ENCODE data around the gene PMPCA. TPM values are rescaled to one million over a fixed set of nuclear protein-coding genes. Genes with fewer than 3 reads are reported as not detected.

Gene PMPCA
- total and polyA plus RNA-seq, 2 of the 8 experiments (the other 6 are each of a cell fraction or from before 2014, with no cell fraction given) = 60.0 to 88.2 TPM

DNA sequence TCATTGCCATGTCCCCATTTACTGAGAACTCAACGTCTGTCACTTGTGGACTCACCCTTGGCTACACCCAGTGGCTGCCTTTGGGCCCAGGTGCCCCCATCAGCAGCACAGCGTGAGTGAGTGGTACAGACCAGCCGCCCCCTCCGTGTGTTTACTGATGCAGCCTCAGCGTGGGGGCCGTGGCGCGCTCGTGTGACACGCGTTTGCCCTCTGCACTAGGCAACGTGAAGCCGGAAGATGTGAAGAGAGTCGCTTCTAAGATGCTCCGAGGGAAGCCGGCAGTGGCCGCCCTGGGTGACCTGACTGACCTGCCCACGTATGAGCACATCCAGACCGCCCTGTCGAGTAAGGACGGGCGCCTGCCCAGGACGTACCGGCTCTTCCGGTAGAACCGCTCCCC, 12.4 kb downstream of the PMPCA start:
- H3K4me1 ChIP-seq (replicated peaks in 1 of 4; ENCODE audit: control insufficient read depth in 3 of 4, insufficient read depth in 4 of 4, low read length in 3 of 4) = no peaks in the 10 kb centered on the region
- no peaks in the 10 kb centered on the region for H3K79me2 ChIP-seq (ENCODE audit: control insufficient read depth in 1 of 2, insufficient read depth in 2 of 2, low read length in 2 of 2)
- no peak overlapping the region for H2AFZ ChIP-seq (ENCODE audit: low read length)
- no peak overlapping the region for H3K14ac ChIP-seq (ENCODE audit: insufficient read length)
- no peak overlapping the region for H4K91ac ChIP-seq (replicated peaks; ENCODE audit: insufficient read length, low read length)
- no peak overlapping the region for H3K27ac ChIP-seq (ENCODE audit: low read depth, low read length)
- no peak overlapping the region for H3K18ac ChIP-seq (ENCODE audit: extremely low read depth, low read length)
- H3K27me3 ChIP-seq (replicated peaks in 1 of 4; ENCODE audit: control insufficient read depth in 3 of 4, extremely low read depth in 1 of 4, insufficient read depth in 3 of 4, low read length in 3 of 4) = no peaks in the 10 kb centered on the region
- DNase-seq (ENCODE audit: low read depth in 1 of 2, low spot score in 2 of 2) (no peak), FAIRE-seq (no peak)
- H3K4me2 ChIP-seq (ENCODE audit: insufficient read depth in 1 of 2, low read depth in 2 of 2, low read length in 2 of 2) = no peak overlapping the region
- no peak overlapping the region for H3K4me3 ChIP-seq (ENCODE audit: extremely low read depth in 1 of 4, insufficient read depth in 2 of 4, low read depth in 3 of 4, low read length in 4 of 4)
- H3K9ac ChIP-seq (replicated peaks in 1 of 4; ENCODE audit: extremely low read depth in 1 of 4, low read depth in 3 of 4, low read length in 3 of 4) = no peak overlapping the region
- no peak overlapping the region for H2BK15ac ChIP-seq (ENCODE audit: low read length)
- no peak overlapping the region for H3K23ac ChIP-seq (ENCODE audit: insufficient read length)
- no peak overlapping the region for H4K5ac ChIP-seq (ENCODE audit: insufficient read length, low read depth, low read length)
- CTCF ChIA-PET (ENCODE audit: partially characterized antibody) = interaction anchor here (0.7 kb wide), 1 partner anchor 22 kb away, joined by 3 read pairs; no protein-coding TSS in a partner anchor
- no peak overlapping the region for H2BK12ac ChIP-seq (ENCODE audit: low read depth, low read length)
- POLR2A ChIA-PET (ENCODE audit: partially characterized antibody) = interaction anchor here (1.2 to 4.0 kb wide), 6 partner anchors 12 to 50 kb away, joined by 3 to 26 read pairs (median 10); partner anchors contain the start of genes CARD9, ENTR1, PMPCA and SNAPC4
- no peak overlapping the region for H2BK5ac ChIP-seq (ENCODE audit: low read depth, low read length)
- no peaks in the 10 kb centered on the region for H3K79me1 ChIP-seq (ENCODE audit: low read depth, low read length)
- WGBS, 2 experiments (ENCODE audit: extremely low coverage in 1 of 2, insufficient coverage in 1 of 2, insufficient read length in 1 of 2, insufficient replicate concordance in 2 of 2, low coverage in 1 of 2, low lambda C conversion rate in 2 of 2, missing lambda C conversion rate in 1 of 2) = 97% methylated on average over 17 of the region's 26 CpGs; no CpG with 5 or more reads in 1 of the 2 experiments
- no peaks in the 10 kb centered on the region for H3K23me2 ChIP-seq (ENCODE audit: low read depth, low read length)
- no peak overlapping the region for H3K56ac ChIP-seq (replicated peaks; ENCODE audit: insufficient read length, low read depth, low read length)
- H3K36me3 ChIP-seq (ENCODE audit: control insufficient read depth in 2 of 4, insufficient read depth in 4 of 4, low read length in 3 of 4) = peaks cover 27 to 43% (median 42%) of the 10 kb centered on the region in 4 experiments
- H4K20me1 ChIP-seq (replicated peaks in 1 of 2; ENCODE audit: control insufficient read depth in 1 of 2, insufficient read depth in 2 of 2, low read length in 2 of 2) = peaks cover 3 to 8% of the 10 kb centered on the region in 2 experiments
- no peaks in the 10 kb centered on the region for H3K9me3 ChIP-seq (ENCODE audit: insufficient read depth in 2 of 2, low read depth in 1 of 2, low read length in 1 of 2)
- H4K8ac ChIP-seq (ENCODE audit: extremely low read depth, insufficient read depth, low read length) = no peak overlapping the region
- no peak overlapping the region for H2BK20ac ChIP-seq (ENCODE audit: low read length)
- TF ChIP-seq FOSL1 (IDR thresholded peaks at IDR 0.05; ENCODE audit: insufficient read depth, low read depth, low read length) = no peak
- TF ChIP-seq CBX5 (IDR thresholded peaks at IDR 0.05; ENCODE audit: low read depth, low read length) = no peak
- TF ChIP-seq PHF8 (conservative IDR thresholded peaks at IDR 0.05; ENCODE audit: low read depth, low read length) = no peak
- no peak for TF ChIP-seq POLR2A (IDR thresholded peaks at IDR 0.05; ENCODE audit: control extremely low read depth in 1 of 2, low read depth in 2 of 2, low read length in 2 of 2)
- no peak for TF ChIP-seq RNF2 (IDR thresholded peaks at IDR 0.05; ENCODE audit: borderline replicate concordance, low read depth, low read length, missing control alignments, poor library complexity, severe bottlenecking)
- no peak for TF ChIP-seq YY1 (IDR thresholded peaks at IDR 0.05; ENCODE audit: low read depth, low read length)
- TF ChIP-seq, protein P1, sequence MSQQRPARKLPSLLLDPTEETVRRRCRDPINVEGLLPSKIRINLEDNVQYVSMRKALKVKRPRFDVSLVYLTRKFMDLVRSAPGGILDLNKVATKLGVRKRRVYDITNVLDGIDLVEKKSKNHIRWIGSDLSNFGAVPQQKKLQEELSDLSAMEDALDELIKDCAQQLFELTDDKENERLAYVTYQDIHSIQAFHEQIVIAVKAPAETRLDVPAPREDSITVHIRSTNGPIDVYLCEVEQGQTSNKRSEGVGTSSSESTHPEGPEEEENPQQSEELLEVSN (IDR thresholded peaks at IDR 0.05) = no peak
- TF ChIP-seq MAFK (IDR thresholded peaks at IDR 0.05; ENCODE audit: low read depth, low read length) = no peak
- TF ChIP-seq RXRA (IDR thresholded peaks at IDR 0.05; ENCODE audit: insufficient read depth, low read depth, low read length) = no peak
- TF ChIP-seq SIX5 (IDR thresholded peaks at IDR 0.05; ENCODE audit: low read depth, low read length) = no peak
- no peak overlapping the region for H2AK5ac ChIP-seq (ENCODE audit: low read depth, low read length)
- no peak overlapping the region for H2BK120ac ChIP-seq (replicated peaks; ENCODE audit: low read depth, low read length)
- no peak overlapping the region for H3K4ac ChIP-seq (replicated peaks; ENCODE audit: insufficient read length, low read depth, low read length)

Measured in H1 (cell line).